H9 (cell line): ENCODE measurements around the gene ZNF280A. TPM values are rescaled to one million over a fixed set of nuclear protein-coding genes. Genes with fewer than 3 reads are reported as not detected.

Source experiments
- DNase-seq: peaks from one replicate; pipeline ENCODE4 v3.0.0-alpha.2; 2017
- H2AFZ ChIP-seq: one replicate; pipeline ENCODE4 v1.6.1; 2013; ENCODE audit warnings: mild to moderate bottlenecking, low read length, control low read depth, moderate library complexity
- H2AK5ac ChIP-seq: 2 replicates; pipeline ENCODE4 v1.6.1; 2013; ENCODE audit warnings: low read length, control low read depth, mixed read lengths; ENCODE audit not compliant: insufficient read length
- H2BK120ac ChIP-seq: one replicate; pipeline ENCODE4 v1.6.1; 2013; ENCODE audit warnings: low read depth, mild to moderate bottlenecking, low read length, control low read depth, inconsistent platforms; ENCODE audit not compliant: poor library complexity, severe bottlenecking
- H2BK12ac ChIP-seq: 2 replicates; pipeline ENCODE4 v1.6.1; 2013; ENCODE audit warnings: low read length, control low read depth, mixed read lengths, low read depth; ENCODE audit not compliant: insufficient read length
- H2BK15ac ChIP-seq: 2 replicates; pipeline ENCODE4 v1.6.1; 2013; ENCODE audit warnings: low read depth, low read length, control low read depth
- H2BK20ac ChIP-seq: one replicate; pipeline ENCODE4 v1.6.1; 2013; ENCODE audit warnings: low read depth, mild to moderate bottlenecking, low read length, control low read depth, inconsistent platforms; ENCODE audit not compliant: poor library complexity, severe bottlenecking
- H2BK5ac ChIP-seq: 2 replicates; pipeline ENCODE4 v1.6.1; 2013; ENCODE audit warnings: low read length, control low read depth, mixed read lengths; ENCODE audit not compliant: insufficient read length
- H3K14ac ChIP-seq: 2 replicates; pipeline ENCODE4 v1.6.1; 2013; ENCODE audit warnings: low read length, control low read depth; ENCODE audit not compliant: insufficient read depth
- H3K18ac ChIP-seq: 2 replicates; pipeline ENCODE4 v1.6.1; 2013; ENCODE audit warnings: low read depth, mild to moderate bottlenecking, mixed read lengths, low read length, control low read depth; ENCODE audit not compliant: insufficient read length
- H3K23ac ChIP-seq: 2 replicates; pipeline ENCODE4 v1.6.1; 2013; ENCODE audit warnings: low read length, control low read depth, mixed read lengths, low read depth; ENCODE audit not compliant: insufficient read length
- H3K23me2 ChIP-seq: 2 replicates; pipeline ENCODE4 v1.6.1; 2013; ENCODE audit warnings: low read depth, mild to moderate bottlenecking, mixed read lengths, low read length, control low read depth; ENCODE audit not compliant: insufficient read length, poor library complexity, severe bottlenecking
- H3K27ac ChIP-seq: 2 replicates; pipeline ENCODE4 v1.5.1; 2013; ENCODE audit warnings: low read length, control low read depth, mixed read lengths, low read depth; ENCODE audit not compliant: insufficient read length
- H3K27me3 ChIP-seq: 2 replicates; pipeline ENCODE4 v1.6.1; 2013; ENCODE audit warnings: low read length, control low read depth, inconsistent platforms; ENCODE audit not compliant: insufficient read depth
- H3K4ac ChIP-seq: 2 replicates; pipeline ENCODE4 v1.6.1; 2013; ENCODE audit warnings: low read depth, mild to moderate bottlenecking, control low read depth, inconsistent platforms, low read length, moderate library complexity
- H3K4me1 ChIP-seq: 2 replicates; pipeline ENCODE4 v1.6.1; 2013; ENCODE audit warnings: low read length, control low read depth, inconsistent platforms; ENCODE audit not compliant: insufficient read depth
- H3K4me2 ChIP-seq: 2 replicates; pipeline ENCODE4 v1.6.1; 2013; ENCODE audit warnings: low read length, control low read depth, mixed read lengths; ENCODE audit not compliant: insufficient read length, insufficient read depth
- H3K56ac ChIP-seq: 2 replicates; pipeline ENCODE4 v1.6.1; 2013; ENCODE audit warnings: low read depth, mild to moderate bottlenecking, mixed read lengths, low read length, control low read depth; ENCODE audit not compliant: insufficient read length
- H3K79me1 ChIP-seq: 2 replicates; pipeline ENCODE4 v1.6.1; 2013; ENCODE audit warnings: low read depth, mild to moderate bottlenecking, moderate library complexity, low read length, control low read depth, inconsistent platforms; ENCODE audit not compliant: insufficient read depth, poor library complexity, severe bottlenecking
- H3K79me2 ChIP-seq: 2 replicates; pipeline ENCODE4 v1.6.1; 2013; ENCODE audit warnings: low read length, control low read depth, inconsistent platforms; ENCODE audit not compliant: insufficient read depth
- H3K9ac ChIP-seq: 2 replicates; pipeline ENCODE4 v1.6.1; 2013; ENCODE audit warnings: low read length, control low read depth, mixed read lengths; ENCODE audit not compliant: insufficient read length; ENCODE audit errors: extremely low read depth
- H3K9me3 ChIP-seq: one replicate; pipeline ENCODE4 v1.6.1; 2013; ENCODE audit warnings: low read depth, low read length, inconsistent platforms; ENCODE audit not compliant: control insufficient read depth
- H3T11ph ChIP-seq: one replicate; pipeline ENCODE4 v1.6.1; 2013; ENCODE audit warnings: mild to moderate bottlenecking, low read length, control low read depth, inconsistent platforms
- H4K20me1 ChIP-seq: one replicate; pipeline ENCODE4 v1.6.1; 2013; ENCODE audit not compliant: control insufficient read depth, insufficient read length, insufficient read depth
- H4K5ac ChIP-seq: 2 replicates; pipeline ENCODE4 v1.6.1; 2013; ENCODE audit warnings: low read depth, mild to moderate bottlenecking, mixed read lengths, low read length, control low read depth; ENCODE audit not compliant: insufficient read length
- H4K8ac ChIP-seq: replicated peaks from 2 replicates; pipeline ENCODE4 v1.6.1; 2013; ENCODE audit warnings: low read length, control low read depth, mixed read lengths, low read depth; ENCODE audit not compliant: insufficient read length
- H4K91ac ChIP-seq: 2 replicates; pipeline ENCODE4 v1.6.1; 2013; ENCODE audit warnings: low read depth, mild to moderate bottlenecking, moderate library complexity, mixed read lengths, low read length, control low read depth; ENCODE audit not compliant: insufficient read length
- H3K27ac Mint-ChIP-seq, 3 experiments: 2 replicates in 2 of 3; 3 replicates in 1 of 3; pipeline ENCODE4 v1.8.0; 2020 to 2021; ENCODE audit warnings: mixed read lengths in 3 of 3, mild to moderate bottlenecking in 1 of 3, moderate library complexity in 1 of 3
- H3K27me3 Mint-ChIP-seq: 2 replicates; pipeline ENCODE4 v1.8.0; 2021; ENCODE audit warnings: low read depth, mild to moderate bottlenecking, moderate library complexity, mixed read lengths
- H3K36me3 Mint-ChIP-seq, 3 experiments: 2 replicates in 2 of 3; 3 replicates in 1 of 3; pipeline ENCODE4 v1.8.0; 2020 to 2021; ENCODE audit warnings: low read depth in 3 of 3, mixed read lengths in 3 of 3; ENCODE audit not compliant: insufficient read depth in 1 of 3
- H3K4me1 Mint-ChIP-seq, 2 experiments: 2 replicates each; pipeline ENCODE4 v1.8.0; 2020; ENCODE audit warnings: mixed read lengths in 2 of 2
- H3K4me3 Mint-ChIP-seq, 2 experiments: 2 replicates in 1 of 2; 3 replicates in 1 of 2; pipeline ENCODE4 v1.8.0; 2020 to 2021; ENCODE audit warnings: mild to moderate bottlenecking in 2 of 2, mixed read lengths in 2 of 2, moderate library complexity in 1 of 2
- H3K9me3 Mint-ChIP-seq, 2 experiments: 2 replicates in 1 of 2; 3 replicates in 1 of 2; pipeline ENCODE4 v1.8.0; 2020; ENCODE audit warnings: mild to moderate bottlenecking in 2 of 2, mixed read lengths in 2 of 2, moderate library complexity in 1 of 2
- WGBS: extraction: QIAGEN DNeasy Blood & Tissue Kit; methylation state at CpG from one replicate; pipeline ENCODE4 v1.1.7; 2013; ENCODE audit warnings: missing lambda C conversion rate, low lambda C conversion rate, mixed read lengths; ENCODE audit not compliant: insufficient read length; ENCODE audit errors: extremely low coverage; 5-methylcytosine and 5-hydroxymethylcytosine counted together
- total RNA-seq: library from RNA; stranded (reverse); gene quantifications from 2 replicates; pipeline ENCODE4 v1.2.1, GENCODE V29; 2021
- TF ChIP-seq, protein P1 (sequence below): fragments of 200-600 bp; sonication (generic); conservative IDR thresholded peaks from 3 replicates; pipeline ENCODE4 v1.8.0; 2021; ENCODE audit warnings: antibody characterized with exemption, mild to moderate bottlenecking

ZNF280A gene
- total RNA-seq, 1 experiment from 2014 or later: 0.13 TPM

DNA sequence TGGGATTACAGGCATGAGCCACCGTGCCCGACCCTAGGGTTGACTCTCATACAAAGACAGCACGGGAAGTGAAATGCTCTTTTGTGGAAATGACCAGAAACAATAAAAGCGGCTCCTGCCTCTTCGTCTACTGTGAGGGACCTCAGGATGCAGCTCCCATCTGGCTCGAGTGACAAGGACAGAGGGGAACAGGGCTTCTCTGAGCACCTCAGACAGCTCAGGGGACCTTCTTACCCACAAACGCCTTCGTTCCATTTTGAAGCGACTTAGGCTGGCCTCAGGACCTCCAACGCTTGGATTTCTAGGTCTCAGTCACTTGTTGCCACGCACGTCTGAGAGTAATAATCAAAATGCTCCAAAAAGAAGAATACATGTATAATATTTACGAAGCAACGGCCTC is 36.5 kb upstream of the ZNF280A start:
- Histone ChIP-seq H3K56ac (no peak overlapping the region), H3K18ac (no peak overlapping the region), H3K4ac (no peak overlapping the region), H4K20me1 (no peaks in the 10 kb centered on the region), H3K27me3 (peaks cover 9% of the 10 kb centered on the region; the same call in 1 of the 2 replicates), H2AK5ac (no peak overlapping the region), H3K9me3 (no peaks in the 10 kb centered on the region), H3K27ac (no peak overlapping the region), H2BK5ac (no peak overlapping the region), H2BK120ac (no peak overlapping the region), H2AFZ (no peak overlapping the region), H3K14ac (no peak overlapping the region), H3K23me2 (no peaks in the 10 kb centered on the region), H2BK12ac (no peak overlapping the region), H2BK15ac (no peak overlapping the region), H3K79me2 (no peaks in the 10 kb centered on the region), H4K8ac (no peak overlapping the region), H3K9ac (no peak overlapping the region), H3T11ph (no peak overlapping the region), H3K4me2 (no peak overlapping the region), H3K79me1 (no peaks in the 10 kb centered on the region), H3K4me1 (no peaks in the 10 kb centered on the region), H4K91ac (no peak overlapping the region), H2BK20ac (no peak overlapping the region), H4K5ac (no peak overlapping the region), H3K23ac (no peak overlapping the region)
- DNase-seq: no peak
- Mint-ChIP-seq H3K36me3 (peaks cover 0 to 7% (median 4%) of the 10 kb centered on the region in 3 experiments; a peak in 4 of 7 replicates), H3K4me3 (no peak overlapping the region), H3K4me1 (no peaks in the 10 kb centered on the region), H3K9me3 (peaks cover 11 to 15% of the 10 kb centered on the region in 2 experiments; a peak in 4 of 5 replicates), H3K27ac (no peak overlapping the region), H3K27me3 (peaks cover 81% of the 10 kb centered on the region)
- WGBS: no CpG with 5 or more reads among the region's 14 CpGs
- TF ChIP-seq, protein P1, sequence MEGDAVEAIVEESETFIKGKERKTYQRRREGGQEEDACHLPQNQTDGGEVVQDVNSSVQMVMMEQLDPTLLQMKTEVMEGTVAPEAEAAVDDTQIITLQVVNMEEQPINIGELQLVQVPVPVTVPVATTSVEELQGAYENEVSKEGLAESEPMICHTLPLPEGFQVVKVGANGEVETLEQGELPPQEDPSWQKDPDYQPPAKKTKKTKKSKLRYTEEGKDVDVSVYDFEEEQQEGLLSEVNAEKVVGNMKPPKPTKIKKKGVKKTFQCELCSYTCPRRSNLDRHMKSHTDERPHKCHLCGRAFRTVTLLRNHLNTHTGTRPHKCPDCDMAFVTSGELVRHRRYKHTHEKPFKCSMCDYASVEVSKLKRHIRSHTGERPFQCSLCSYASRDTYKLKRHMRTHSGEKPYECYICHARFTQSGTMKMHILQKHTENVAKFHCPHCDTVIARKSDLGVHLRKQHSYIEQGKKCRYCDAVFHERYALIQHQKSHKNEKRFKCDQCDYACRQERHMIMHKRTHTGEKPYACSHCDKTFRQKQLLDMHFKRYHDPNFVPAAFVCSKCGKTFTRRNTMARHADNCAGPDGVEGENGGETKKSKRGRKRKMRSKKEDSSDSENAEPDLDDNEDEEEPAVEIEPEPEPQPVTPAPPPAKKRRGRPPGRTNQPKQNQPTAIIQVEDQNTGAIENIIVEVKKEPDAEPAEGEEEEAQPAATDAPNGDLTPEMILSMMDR: no peak
